Endometrium (tissue), 2 donors: ENCODE results near the gene CCDC85B.

Source experiments
- FAIRE-seq: peaks from 2 replicates; lab custom pipeline; 2012; peaks lifted over from hg19 to GRCh38; lab: Jason Lieb, UNC
- donor health status: control.
- donor health status: control.

CCDC85B gene

GRCh38 chr11:65912845-65913244 is 22.4 kb downstream of the CCDC85B start:
- FAIRE-seq: no peak

GRCh38 chr11:65915101-65915820 is 24.8 kb downstream of the CCDC85B start:
- no peak for FAIRE-seq

GRCh38 chr11:65915821-65916251 is 25.4 kb downstream of the CCDC85B start:
- FAIRE-seq: no peak

- FAIRE-seq: no peak
Observed at GRCh38 chr11:65916391-65916790, 25.9 kb downstream of the CCDC85B start.

GRCh38 chr11:65917077-65917433 is 26.6 kb downstream of the CCDC85B start:
- no peak for FAIRE-seq

- FAIRE-seq: no peak
Observed at GRCh38 chr11:65917434-65918210, 27.1 kb downstream of the CCDC85B start.

- FAIRE-seq: no peak
Observed at GRCh38 chr11:65918211-65919140, 28.0 kb downstream of the CCDC85B start, which contains the start of gene C11orf68. TSS of gene C11orf68 (minus strand) at chr11:65919062. CDS start at chr11:65919031, 31 bp downstream.

GRCh38 chr11:65919141-65919572 is 28.7 kb downstream of the CCDC85B start, which contains the start of gene DRAP1:
TSS of gene DRAP1 (plus strand) at chr11:65919426. CDS start at chr11:65919502, 76 bp downstream.
- FAIRE-seq: no peak

- FAIRE-seq: no peak
Observed at GRCh38 chr11:65919573-65920371, 29.3 kb downstream of the CCDC85B start.

GRCh38 chr11:65920372-65920802 is 29.9 kb downstream of the CCDC85B start:
- FAIRE-seq: no peak

- no peak for FAIRE-seq
Observed at GRCh38 chr11:65921033-65921555, 30.6 kb downstream of the CCDC85B start.

GRCh38 chr11:65921876-65922275 is 31.4 kb downstream of the CCDC85B start:
- no peak for FAIRE-seq

- FAIRE-seq: no peak
Observed at GRCh38 chr11:65922565-65922964, 32.1 kb downstream of the CCDC85B start.

GRCh38 chr11:65925397-65925796 is 34.9 kb downstream of the CCDC85B start:
- FAIRE-seq: no peak

GRCh38 chr11:65927904-65928397 is 37.5 kb downstream of the CCDC85B start:
- no peak for FAIRE-seq

GRCh38 chr11:65928667-65929066 is 38.2 kb downstream of the CCDC85B start:
- FAIRE-seq: no peak

- FAIRE-seq: no peak
Observed at GRCh38 chr11:65931773-65932557, 41.5 kb downstream of the CCDC85B start.

GRCh38 chr11:65932558-65932919 is 42.1 kb downstream of the CCDC85B start:
- FAIRE-seq: no peak

GRCh38 chr11:65934014-65934413 is 43.5 kb downstream of the CCDC85B start:
- no peak for FAIRE-seq

GRCh38 chr11:65937766-65938165 is 47.3 kb downstream of the CCDC85B start:
- FAIRE-seq: no peak
